Measurements from ENCODE around the gene ZNF385B. TPM values are rescaled to one million over a fixed set of nuclear protein-coding genes. Genes with fewer than 3 reads are reported as not detected.

Gene ZNF385B
- polyA plus RNA-seq, 1 of the 3 experiments (the other 2 are of a cell fraction) = 0.16 TPM

DNA sequence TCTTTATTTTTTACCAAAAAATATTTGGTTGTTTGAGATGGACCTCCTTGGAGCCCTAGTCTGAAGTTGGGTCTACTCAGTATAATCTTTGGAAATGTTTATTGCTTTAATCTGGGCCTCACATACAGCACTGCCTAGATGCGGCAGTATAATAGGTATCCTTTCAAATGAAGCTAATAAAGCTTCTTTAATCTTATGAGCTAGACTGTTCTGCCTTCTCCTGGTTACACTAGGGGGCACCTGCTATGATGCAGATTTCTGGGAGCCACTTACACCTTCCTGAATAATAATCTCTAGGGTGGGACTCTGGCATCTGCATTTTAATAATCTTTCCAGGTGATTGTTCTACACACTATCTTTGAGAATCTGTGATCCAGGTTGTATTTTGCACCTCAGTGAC lies 427.1 kb downstream of the ZNF385B start (continued):
- TF ChIP-seq NRF1 (IDR thresholded peaks at IDR 0.05; ENCODE audit: low read depth, low read length) = no peak
- TF ChIP-seq ELF1 (IDR thresholded peaks at IDR 0.05) = no peak
- TF ChIP-seq USF2 (IDR thresholded peaks at IDR 0.05; ENCODE audit: borderline replicate concordance, low read depth, low read length) = no peak
- no peak for TF ChIP-seq GABPA (IDR thresholded peaks at IDR 0.05; ENCODE audit: low read depth)
- TF ChIP-seq REST (IDR thresholded peaks at IDR 0.05; ENCODE audit: low read depth, low read length) = no peak

DNA sequence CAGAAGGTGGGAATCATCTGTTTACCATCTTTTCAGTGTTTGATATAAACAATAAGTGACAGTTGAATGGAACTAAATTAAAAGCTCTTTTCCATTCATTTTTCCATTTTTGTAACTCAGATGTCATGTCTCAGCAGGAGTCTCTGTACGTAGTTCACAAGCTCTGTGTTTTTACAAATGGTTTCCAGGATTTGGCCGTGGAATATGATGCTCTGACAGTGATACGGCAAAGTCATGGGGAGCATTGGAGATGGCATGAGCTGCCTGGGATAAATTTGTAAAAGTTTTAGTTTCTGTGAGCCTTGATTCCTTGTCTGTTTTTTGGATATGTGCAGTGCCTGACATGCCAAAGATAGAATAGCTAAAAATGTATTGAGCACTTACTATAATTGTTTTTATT lies 428.7 kb downstream of the ZNF385B start:
- Histone ChIP-seq H3K36me3 (replicated peaks in 1 of 2; ENCODE audit: control insufficient read depth in 1 of 2, insufficient read depth in 2 of 2, low read length in 1 of 2) (no peaks in the 10 kb centered on the region), H3K4me1 (ENCODE audit: control insufficient read depth in 1 of 2, insufficient read depth in 2 of 2, low read depth in 1 of 2, low read length in 1 of 2) (peaks cover 0 to 5% of the 10 kb centered on the region in 2 experiments; a peak in 1 of 4 replicates), H3K27ac (ENCODE audit: low read depth in 2 of 2, low read length in 1 of 2) (no peak overlapping the region), H3K9me2 (no peaks in the 10 kb centered on the region), H3K4me2 (no peak overlapping the region), H2AFZ (ENCODE audit: low read depth) (no peak overlapping the region), H3K9ac (no peak overlapping the region), H3K27me3 (ENCODE audit: insufficient read depth) (no peaks in the 10 kb centered on the region), H3F3A (replicated peaks; ENCODE audit: insufficient read depth) (no peaks in the 10 kb centered on the region), H3K79me2 (ENCODE audit: insufficient read depth) (no peaks in the 10 kb centered on the region), H3K9me3 (no peaks in the 10 kb centered on the region), H3K4me3 (ENCODE audit: low read depth in 2 of 2, low read length in 1 of 2) (no peak overlapping the region), H4K20me1 (ENCODE audit: insufficient read depth) (no peaks in the 10 kb centered on the region)
- TF ChIP-seq MXI1 (IDR thresholded peaks at IDR 0.05; ENCODE audit: low read depth, low read length) (no peak), CHD2 (IDR thresholded peaks at IDR 0.05; ENCODE audit: low read length, partially characterized antibody) (no peak)
- ChIA-PET CTCF (interaction anchor here (1.3 to 1.8 kb wide), 4 partner anchors 9 to 319 kb away, joined by 5 to 12 read pairs (median 8); no protein-coding TSS in a partner anchor), POLR2A (no interaction called here)
- DNase-seq = no peak
- 65% methylated on average over 3 of the region's 3 CpGs for WGBS (ENCODE audit: low lambda C conversion rate)

DNA sequence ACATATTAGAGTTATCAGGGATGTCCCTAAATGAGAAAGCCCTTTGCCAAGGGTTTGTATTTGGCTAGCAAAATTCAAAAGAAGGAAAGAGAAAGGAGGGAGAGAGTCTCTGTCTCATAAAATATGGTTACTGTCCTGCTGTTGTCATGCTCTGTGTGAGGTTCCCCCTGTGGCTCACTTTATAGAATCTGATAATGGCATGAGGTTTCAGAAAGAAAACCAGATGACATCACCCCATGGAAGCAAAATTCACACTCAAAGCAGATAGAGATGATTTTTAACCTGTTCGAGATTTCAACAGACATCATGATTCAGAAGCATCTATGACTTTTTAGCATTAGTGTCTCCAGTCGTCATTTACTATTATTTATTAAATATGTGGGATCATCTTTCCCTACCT lies 431.8 kb downstream of the ZNF385B start:
- DNase-seq = no peak
- Histone ChIP-seq H3K9ac (no peak overlapping the region), H3K36me3 (replicated peaks in 1 of 2; ENCODE audit: control insufficient read depth in 1 of 2, insufficient read depth in 2 of 2, low read length in 1 of 2) (no peaks in the 10 kb centered on the region), H2AFZ (ENCODE audit: low read depth) (no peak overlapping the region), H3K27ac (ENCODE audit: low read depth in 2 of 2, low read length in 1 of 2) (no peak overlapping the region), H3K4me3 (ENCODE audit: low read depth in 2 of 2, low read length in 1 of 2) (no peak overlapping the region), H3K9me2 (no peaks in the 10 kb centered on the region), H3K79me2 (ENCODE audit: insufficient read depth) (no peaks in the 10 kb centered on the region), H3K4me2 (no peak overlapping the region), H4K20me1 (ENCODE audit: insufficient read depth) (no peaks in the 10 kb centered on the region), H3K4me1 (ENCODE audit: control insufficient read depth in 1 of 2, insufficient read depth in 2 of 2, low read depth in 1 of 2, low read length in 1 of 2) (peaks cover 0 to 5% of the 10 kb centered on the region in 2 experiments; a peak in 1 of 4 replicates), H3K27me3 (ENCODE audit: insufficient read depth) (no peaks in the 10 kb centered on the region), H3F3A (replicated peaks; ENCODE audit: insufficient read depth) (no peaks in the 10 kb centered on the region), H3K9me3 (no peaks in the 10 kb centered on the region)
- CTCF ChIA-PET = interaction anchor here (0.9 to 1.1 kb wide), 2 partner anchors 19 kb away, joined by 3 to 4 read pairs; no protein-coding TSS in a partner anchor
- TF ChIP-seq FOXM1 (IDR thresholded peaks at IDR 0.05; ENCODE audit: low read depth) (no peak), ZBTB33 (IDR thresholded peaks at IDR 0.05; ENCODE audit: borderline replicate concordance, low read depth) (no peak), MXI1 (IDR thresholded peaks at IDR 0.05; ENCODE audit: low read depth, low read length) (no peak)
- POLR2A ChIA-PET = no interaction called here
- WGBS (ENCODE audit: low lambda C conversion rate) = 78% methylated on average over 2 of the region's 2 CpGs
